HG03378 (cell line): ENCODE measurements around the gene MYL10.
"Not testable (repeated sequence)": the region's sequence is repeated elsewhere in the genome, so short reads cannot be mapped to it uniquely, and the experiment has no call there.

Source experiments
- ATAC-seq: cut with Tn5 transposase; IDR thresholded peaks from one replicate; pipeline ENCODE4 v1.9.1; 2021; ENCODE audit warnings: mild to moderate bottlenecking, moderate library complexity; ENCODE audit not compliant: unreplicated experiment

The MYL10 gene

DNA sequence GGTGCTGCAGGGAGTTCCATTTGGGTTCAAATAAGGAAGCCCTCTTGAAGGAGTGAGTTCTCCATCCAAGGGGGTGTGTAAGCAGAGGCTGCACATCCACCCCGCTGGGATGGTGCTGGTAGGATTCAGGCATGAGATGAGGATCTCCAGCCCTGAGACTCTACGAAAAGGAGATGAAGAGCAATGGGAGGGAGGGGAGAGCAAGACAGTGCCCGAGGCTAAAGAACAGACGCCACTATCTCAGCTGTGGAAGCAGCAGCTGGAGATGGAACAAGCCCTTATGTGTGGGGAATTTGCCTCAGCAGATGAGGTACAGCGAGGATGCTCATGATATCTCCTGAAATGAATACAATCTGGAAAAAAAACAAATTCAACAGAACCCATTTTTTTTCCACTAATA, 28.1 kb upstream of the MYL10 start:
- ATAC-seq = no peak

DNA sequence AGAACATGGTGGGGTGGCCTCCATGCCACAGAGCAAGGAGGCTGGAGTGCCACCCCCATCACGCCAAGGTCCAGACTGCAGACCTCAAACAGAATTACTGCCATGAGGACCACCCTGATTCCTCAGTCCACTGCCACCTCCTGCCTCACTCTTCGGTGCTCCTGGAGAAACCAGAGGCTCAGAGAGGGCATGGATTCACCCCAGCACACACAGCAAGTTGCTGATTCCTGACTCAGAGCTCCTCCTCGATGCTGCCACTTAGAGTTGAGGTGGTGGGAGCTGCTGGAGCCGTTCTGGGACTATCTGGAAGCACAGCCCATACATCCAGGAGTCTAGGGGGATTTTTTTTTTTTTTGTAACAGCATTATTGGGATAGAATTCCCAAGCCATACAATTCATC, 22.0 kb upstream of the MYL10 start:
- ATAC-seq = no peak

DNA sequence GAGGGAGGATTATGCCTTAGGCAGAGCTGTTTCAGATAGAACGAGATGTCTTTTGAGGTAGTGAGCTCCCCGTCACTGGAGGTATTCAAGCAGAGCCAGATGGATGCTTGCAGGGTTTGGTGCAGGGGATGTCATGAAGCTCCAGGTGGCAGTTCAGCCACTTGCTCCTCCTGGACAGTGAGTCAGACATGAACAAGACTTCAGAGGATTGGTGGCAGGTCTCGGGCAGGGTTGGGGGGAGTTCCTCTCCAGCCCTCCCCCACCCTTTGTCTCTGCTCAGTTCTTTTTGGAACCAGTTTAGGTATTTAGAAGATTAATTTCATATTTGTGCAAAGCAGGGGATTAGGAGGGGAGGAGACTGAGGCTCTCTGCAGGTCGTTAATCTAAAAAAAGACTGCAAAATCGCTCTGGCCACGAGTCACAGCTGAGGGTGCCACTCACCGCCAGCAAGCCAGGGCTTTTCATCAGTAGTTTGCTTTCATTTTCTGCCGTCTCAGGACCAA, 21.5 kb upstream of the MYL10 start:
- ATAC-seq = no peak

DNA sequence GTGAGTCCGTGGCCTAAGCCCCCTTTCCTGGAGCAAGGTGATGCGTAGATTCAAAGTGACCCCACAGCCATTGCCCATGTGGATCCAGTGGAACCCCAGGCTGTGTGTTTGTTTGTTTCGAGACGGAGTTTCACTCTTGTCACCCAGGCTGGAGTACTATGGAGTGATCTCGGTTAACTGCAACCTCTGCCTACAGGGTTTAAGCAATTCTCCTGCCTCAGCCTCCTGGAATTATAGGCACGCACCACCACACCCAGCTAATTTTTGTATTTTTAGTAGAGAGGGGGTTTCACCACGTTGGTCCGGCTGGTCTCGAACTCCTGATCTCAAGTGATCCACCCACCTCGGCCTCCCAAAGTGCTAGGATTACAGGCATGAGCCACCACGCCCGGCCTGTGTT, 18.8 kb upstream of the MYL10 start:
- ATAC-seq = not testable (repeated sequence)

DNA sequence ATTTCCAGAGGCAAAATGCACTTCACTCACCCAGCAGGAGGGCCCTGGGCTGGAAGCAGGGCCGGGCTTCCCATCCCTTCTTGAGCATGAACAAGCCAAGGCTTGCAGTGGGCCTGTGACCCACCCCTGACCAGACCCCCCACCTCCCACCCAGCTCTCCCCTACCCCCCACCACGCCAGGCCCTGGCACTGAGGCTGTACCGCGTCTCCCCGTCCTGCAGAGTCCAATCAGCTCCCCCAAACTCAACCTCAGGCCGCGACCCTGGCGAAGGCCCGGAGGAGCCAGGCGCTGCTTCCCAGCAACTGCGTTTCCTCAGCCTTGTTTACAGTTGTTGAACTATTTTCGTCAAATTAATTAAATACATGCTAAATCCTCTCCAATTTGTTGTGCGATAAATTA, 16.9 kb upstream of the MYL10 start:
- ATAC-seq = no peak

DNA sequence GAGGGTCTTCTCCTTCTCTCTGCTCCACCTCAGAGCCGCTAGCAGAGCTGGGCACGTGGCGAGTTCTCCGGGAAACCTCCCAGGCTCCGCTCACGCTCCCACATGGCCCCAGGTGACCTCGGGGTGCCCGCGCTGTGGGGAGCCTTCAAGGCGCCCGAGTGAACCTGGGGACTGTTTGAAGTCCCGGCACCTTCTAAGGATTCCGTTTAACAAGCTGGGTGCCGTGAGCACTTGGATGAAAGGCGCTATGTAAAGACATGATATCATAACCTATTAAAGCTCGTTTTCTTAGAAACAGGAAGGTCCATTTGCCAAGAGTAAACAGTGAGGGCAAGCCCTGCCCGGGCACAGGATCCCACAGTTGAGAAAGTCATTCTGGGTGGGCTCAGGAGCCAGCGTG, 15.8 kb upstream of the MYL10 start:
- no peak for ATAC-seq

DNA sequence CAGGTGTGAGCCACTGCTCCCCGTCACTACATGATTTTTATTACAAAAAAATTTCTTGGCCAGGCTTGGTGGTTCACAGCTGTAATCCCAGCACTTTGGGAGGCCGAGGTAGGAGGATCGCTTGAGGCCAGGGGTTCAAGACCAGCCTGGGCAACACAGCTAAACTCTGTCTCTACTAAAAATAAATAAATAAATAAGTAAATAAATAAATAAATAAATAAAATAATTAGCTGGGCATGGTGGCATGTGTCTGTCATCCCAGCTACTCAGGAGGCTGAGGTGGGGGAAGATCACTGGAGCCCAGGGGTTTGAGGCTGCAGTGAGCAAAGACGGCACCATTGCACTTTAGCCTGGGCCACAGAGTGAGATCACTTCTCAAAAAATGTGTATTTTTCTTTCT, 10.0 kb upstream of the MYL10 start:
- not testable (repeated sequence) for ATAC-seq

DNA sequence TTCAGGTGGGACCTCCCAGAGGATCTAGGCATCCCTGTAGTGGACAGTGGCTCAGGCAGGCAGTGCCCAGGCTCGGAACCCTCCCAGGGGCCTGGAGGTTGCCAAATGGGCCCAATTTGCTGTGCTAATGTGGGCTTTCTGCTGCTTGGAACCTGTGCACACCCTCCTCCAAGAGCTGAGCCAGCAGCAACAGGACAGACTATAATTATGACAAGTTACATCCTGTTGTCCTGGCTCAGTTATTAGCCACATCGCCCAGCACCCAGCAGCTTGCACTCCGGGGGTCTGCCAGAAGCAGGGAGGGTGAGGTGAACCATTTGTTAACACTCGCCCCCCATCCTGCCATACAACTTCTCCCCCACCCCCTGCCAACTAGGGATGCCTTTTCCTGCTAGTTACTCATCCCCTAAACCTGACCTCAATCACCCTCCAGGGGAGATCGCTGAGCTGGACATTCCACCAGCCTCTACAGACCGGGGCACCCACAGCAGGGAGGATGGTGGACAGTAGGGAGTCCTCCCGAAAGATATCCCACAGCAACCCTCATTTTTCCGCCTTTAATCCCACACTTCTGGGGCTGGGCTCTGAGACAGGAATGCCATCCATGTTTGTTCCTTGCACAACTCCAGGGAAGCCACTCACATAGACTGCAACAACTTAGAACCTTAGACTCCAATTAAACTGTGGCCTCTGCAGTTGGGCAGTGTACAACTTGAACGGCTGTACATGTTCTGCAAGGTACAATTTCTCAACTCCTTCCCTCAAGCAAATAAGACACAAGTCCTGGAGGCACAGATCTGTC, 7.9 kb upstream of the MYL10 start:
- ATAC-seq = no peak

DNA sequence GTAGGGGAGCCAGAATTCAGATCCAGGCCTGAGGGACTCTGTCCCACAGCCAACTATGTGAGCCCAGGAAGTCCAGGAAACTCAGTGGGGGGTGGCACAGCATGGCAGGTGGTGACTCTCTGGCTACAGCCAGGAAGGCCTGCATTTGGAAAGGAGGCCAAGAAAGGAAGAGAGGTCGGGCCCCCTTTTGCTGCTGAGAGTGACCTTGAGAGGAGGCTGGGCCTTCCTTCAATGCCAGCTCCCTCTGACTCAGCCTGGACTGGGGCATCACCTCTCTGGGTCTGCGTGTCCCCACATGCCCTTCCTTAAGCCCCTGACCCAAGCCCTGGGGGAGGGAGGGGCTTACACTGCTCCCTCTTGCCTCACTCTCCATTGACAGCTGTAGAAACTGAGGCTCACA, 6.4 kb upstream of the MYL10 start:
- no peak for ATAC-seq

DNA sequence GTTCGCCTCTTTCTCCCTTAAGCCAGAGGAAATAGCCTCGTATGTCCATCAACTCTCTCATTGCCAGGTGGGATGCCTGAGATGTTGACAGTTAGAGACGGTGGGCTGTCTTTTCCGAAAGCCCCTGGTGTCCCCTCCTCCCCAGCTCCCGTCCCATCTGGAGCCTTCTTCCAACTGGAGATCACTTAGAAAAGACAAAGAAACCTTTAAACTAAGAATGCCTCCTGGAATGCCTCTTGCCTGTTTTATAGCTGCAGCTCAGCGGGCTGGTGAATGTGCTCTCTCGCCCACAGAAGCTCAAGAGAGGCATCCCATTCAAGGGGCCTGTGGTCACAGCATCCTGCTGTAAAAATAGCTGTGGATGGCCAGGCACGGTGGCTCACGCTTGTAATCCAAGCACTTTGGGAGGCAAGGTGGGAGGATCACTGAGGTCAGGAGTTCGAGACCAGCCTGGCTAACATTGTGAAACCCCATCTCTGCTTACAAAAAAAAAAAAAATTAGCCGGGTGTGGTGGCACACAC, 5.2 kb upstream of the MYL10 start:
- no peak for ATAC-seq

DNA sequence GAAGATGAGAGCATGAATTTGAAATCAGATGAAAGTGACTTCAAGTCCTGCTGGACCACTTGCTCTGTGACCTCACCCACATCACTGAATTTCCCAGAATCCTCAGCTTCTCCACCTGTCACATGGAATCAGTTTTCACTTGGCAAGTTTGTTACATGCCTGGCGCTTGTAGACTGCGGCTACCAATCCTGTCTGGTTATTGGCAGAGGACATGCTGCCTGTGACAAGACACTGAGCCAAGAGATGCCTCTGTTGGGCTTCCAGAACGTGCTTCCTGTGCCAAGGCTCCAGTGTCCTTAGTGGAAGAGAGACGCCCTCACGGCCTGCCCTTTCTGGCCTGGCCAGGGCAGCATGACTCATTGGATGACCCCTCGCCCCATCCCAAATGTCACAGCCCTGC, 4.4 kb upstream of the MYL10 start:
- no peak for ATAC-seq

DNA sequence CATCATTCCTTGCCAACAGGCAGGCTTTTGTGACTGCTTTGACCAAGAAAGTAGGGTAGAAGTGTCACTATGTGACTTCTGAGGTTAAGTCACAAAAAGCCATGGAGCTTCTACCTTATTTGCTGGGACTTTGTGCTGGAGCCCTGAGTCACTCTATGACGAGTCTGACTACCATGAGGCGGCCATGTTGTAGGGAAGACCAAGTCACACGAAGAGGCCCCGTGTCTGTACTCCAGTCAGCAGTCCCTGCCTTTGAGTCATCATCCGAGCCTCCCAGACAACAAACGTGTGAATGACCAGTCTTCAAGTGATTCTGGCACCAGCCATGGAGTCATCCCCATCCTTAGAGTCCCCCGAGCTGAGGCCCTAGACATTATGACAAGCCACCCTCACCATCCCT, 3.5 kb upstream of the MYL10 start:
- ATAC-seq = no peak

DNA sequence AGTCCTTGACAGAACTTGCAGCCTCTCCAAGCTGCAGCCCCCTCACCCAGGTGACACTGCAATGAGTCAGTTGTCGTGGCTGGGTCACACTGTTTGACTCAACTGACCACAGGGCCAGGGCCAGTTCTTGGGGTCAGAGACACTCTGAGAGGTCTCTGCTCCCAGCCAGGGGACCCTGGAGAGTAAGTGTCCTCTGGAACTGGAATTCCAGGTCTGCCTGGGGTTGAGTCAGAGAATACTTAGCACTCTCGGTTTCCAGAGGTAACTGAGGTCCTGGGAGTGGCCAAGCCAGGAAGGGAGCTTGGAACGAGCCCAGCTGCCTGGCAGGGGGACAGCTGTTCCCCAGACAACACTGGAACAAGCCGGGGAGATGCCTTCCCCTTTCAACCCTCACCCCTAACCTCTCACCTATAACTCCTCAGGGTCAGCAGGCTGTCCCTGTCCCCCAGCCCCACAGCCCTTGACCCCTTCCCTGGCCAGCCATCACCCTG, 2.2 kb upstream of the MYL10 start:
- no peak for ATAC-seq

DNA sequence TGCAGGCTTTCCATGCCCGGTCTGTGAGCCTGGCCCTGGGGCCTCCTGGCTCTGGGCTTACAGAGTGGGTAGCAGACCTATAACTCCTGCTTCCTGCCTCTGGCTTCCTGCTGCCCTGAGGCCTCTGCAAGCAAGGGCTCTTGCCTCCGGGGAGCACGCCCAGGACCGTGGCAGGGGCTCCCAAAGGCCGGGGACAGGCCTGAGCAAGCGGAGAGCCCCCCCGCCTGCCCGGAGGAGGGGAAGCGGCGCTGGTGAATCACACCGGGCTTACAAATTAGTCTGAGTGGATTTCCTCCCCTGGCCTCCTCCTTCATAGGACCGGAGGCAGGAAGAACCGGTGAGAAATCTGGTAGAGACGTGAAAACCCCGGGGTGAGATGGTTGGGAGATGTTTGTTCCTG, 1.5 kb upstream of the MYL10 start:
- ATAC-seq = no peak

DNA sequence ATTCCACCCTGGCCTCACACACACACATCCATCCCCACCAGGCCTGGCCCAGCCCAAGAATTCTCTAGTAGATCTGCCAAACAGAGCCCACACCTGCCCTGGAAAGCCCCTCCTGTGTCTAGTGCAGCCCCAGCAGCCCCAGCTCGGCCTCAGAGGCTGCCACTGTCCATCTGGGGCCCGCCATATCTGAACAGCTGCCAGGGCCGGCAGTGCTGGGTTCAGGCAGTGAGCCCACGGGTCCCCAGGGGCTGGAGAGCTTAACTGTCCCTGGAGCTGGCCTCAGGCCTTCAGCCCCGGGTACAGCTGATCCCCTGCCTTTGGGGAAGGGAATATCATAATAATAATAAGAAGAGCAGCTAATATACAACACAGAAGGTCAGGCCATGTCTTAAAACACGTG, 574 bp downstream of the MYL10 start:
- ATAC-seq = no peak

DNA sequence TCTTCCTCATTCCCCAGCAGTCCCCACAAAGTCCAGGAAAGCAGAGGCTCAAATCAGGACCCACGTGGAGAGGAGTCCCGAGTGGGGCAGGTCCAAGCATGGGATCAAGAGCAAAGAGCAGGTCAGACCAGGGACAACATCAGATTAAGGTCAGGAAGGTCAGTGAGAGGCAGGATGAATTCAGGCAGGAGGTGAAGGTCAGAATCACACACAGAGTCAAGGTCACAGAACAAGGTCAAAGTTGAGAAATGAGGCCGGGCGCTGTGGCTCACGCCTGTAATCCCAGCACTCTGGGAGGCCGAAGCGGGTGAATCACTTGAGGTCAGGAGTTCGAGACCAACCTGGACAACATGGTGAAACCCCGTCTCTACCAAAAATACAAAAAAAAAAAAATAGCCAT, 2.3 kb downstream of the MYL10 start:
- ATAC-seq = no peak

DNA sequence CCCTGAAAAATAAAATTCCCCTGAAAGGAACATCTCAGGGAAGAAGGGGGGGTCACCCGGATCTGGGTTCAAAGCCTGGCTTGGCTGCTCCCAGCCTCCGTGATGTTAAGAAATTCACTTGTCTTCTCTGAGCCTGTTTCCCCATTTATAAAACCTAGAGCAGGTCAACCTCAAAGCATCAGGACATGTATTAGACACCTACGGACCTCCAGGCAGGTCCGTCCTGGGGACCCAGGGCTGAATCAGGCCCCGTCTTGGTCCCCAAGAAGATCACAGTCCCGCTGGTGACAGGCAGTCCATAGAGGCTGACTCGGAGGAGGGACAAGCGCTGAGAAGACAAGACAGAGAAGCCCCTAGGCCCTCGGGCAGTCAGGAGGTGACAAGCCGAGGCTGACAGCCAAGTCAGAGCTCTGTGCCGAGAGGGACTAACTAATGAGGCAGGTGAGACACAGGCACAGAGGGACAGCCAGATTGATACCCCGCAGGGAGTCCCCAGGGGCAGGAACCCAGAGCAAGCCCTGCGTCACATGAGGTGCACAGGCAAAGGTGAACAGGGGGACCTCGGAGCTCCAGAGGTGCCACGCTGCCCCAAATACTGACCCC, 2.9 kb downstream of the MYL10 start:
- ATAC-seq = no peak

DNA sequence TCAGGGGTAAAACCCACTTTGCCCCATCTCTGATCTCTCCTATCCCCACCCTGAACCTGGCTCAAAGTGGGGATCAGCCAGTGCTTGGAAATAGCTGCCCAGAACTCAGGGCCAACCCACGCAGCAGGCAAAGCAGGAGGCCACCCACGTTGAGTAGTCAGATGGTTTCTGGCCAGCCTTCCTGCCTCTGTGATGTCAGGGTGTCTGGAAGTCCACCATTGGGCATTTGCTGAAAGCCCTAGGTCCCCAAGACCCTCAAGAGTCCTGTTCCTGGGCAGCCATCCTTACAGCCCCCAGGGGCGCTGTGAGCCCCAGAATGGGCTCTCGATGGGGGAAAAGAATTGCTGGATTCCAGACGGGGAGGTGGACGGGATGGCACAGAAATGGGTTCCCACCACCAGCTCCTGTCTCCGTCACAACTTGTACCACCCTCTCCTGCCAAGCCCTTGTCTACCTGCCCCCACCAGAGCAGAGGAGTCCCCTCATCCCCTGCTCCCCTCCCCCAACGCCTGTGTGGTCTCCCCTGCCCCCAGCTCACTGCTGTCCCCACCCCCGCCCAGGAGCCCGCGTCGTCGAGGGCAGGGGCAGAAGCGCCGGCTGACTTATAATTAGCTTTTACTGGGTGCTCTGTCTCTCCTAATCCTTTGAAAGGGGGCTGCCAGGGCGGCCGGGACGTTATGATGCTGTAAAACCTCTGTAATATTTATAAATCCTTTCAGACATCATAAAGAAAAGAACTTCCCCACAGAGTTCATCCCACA, 3.9 kb downstream of the MYL10 start:
- ATAC-seq = no peak

DNA sequence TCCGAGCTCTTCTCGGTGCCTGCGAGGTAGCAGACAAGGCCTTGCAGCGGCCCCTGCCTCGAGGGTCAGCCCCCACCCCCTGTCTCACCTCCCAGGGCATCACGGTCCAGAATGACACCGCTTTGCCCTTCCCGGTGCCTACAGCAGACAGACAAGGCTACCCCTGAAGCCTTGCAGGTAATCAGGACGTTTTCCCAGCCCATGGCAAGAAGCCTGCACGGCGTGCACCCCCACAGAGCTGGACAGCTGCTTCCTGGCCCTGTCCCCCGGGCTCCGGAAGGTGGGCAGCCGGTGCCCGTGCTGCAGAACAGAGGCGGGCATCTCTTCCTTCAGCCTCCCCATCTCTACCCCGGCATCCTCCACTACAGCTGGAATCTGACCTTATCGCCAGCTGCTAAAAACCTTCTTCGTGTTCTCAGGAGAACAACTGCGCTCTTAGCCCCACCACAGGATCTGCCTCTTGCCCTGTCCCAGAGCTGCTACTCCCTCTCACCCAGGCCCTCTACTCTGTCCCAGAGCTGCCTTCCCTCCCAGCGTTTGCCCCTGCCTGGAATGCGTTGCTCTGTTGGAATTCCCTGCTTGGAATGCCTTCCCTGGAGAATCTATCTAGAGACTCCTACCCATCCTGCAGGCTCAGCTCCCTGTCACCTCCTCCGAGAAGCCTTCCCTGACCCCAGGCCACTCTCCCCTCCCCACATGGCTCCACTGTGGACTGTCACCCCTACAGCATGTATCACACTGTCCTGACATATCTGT, 4.7 kb downstream of the MYL10 start:
- no peak for ATAC-seq

DNA sequence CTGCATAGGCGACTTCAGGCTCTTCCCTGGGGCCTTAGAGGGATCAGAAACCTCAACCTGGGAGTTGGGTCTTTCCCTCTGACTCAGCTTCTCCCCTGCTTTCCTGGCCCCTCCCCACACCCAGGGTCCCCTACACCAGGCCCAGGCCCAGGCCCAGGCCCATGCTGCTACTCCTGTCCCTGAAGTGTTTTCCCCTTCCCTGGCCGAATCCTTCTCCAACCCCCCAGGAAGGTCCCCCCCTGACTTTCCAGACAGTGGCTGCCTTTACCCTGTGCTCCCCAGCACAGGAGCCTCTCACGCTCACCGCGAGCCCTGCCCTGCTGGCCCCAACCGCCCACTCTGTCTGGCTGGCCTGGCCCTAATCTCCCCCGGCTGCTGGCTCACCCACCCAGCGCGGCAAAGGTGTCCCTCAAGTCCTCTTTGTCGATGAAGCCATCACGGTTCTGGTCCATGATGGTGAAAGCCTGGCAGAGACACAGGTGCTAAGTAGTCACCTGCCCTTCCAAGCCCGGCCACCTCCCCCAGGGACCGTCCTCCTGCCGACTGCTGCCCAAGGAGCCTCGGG, 6.4 kb downstream of the MYL10 start:
- no peak for ATAC-seq
